ENCODE data around the gene TRIM54.

TRIM54 gene

GRCh38 chr2:27281855-27282559 lies at the start of gene TRIM54:
TSS of gene TRIM54 (plus strand) at chr2:27282429. CDS start at chr2:27282732, 303 bp downstream.
- Histone ChIP-seq H3K4me3 (ENCODE audit: low read depth in 1 of 2, low read length in 2 of 2) (no peak within 1 kb of the TSS), H3K27me3 (ENCODE audit: control insufficient read depth in 1 of 2, insufficient read depth in 2 of 2, low read length in 2 of 2) (peaks cover 0 to 10% of the 10 kb centered on the region in 2 donors), H3K27ac (ENCODE audit: low read depth, low read length) (no peak within 1 kb of the TSS), H3K4me1 (ENCODE audit: insufficient read depth, low read length) (peaks cover 4% of the 10 kb centered on the region), H3K9me3 (ENCODE audit: low read length) (no peaks in the 10 kb centered on the region), H3K36me3 (ENCODE audit: insufficient read depth, low read length) (no peaks in the 10 kb centered on the region), H3K9ac (ENCODE audit: low read length) (no peak within 1 kb of the TSS)

GRCh38 chr2:27233341-27233740 lies 48.9 kb upstream of the TRIM54 start:
- Histone ChIP-seq H3K9ac (ENCODE audit: low read length) (no peak overlapping the region), H3K4me1 (ENCODE audit: insufficient read depth, low read length) (no peaks in the 10 kb centered on the region), H3K36me3 (ENCODE audit: insufficient read depth, low read length) (peaks cover 66% of the 10 kb centered on the region), H3K4me3 (ENCODE audit: low read depth in 1 of 2, low read length in 2 of 2) (no peak overlapping the region), H3K27ac (ENCODE audit: low read depth, low read length) (no peak overlapping the region), H3K27me3 (ENCODE audit: control insufficient read depth in 1 of 2, insufficient read depth in 2 of 2, low read length in 2 of 2) (no peaks in the 10 kb centered on the region), H3K9me3 (ENCODE audit: low read length) (no peaks in the 10 kb centered on the region)

- peaks cover 81% of the 10 kb centered on the region for H3K36me3 ChIP-seq (ENCODE audit: insufficient read depth, low read length)
- no peak overlapping the region for H3K27ac ChIP-seq (ENCODE audit: low read depth, low read length)
- no peaks in the 10 kb centered on the region for H3K27me3 ChIP-seq (ENCODE audit: control insufficient read depth in 1 of 2, insufficient read depth in 2 of 2, low read length in 2 of 2)
- no peak overlapping the region for H3K9ac ChIP-seq (ENCODE audit: low read length)
- no peaks in the 10 kb centered on the region for H3K4me1 ChIP-seq (ENCODE audit: insufficient read depth, low read length)
- no peak overlapping the region for H3K4me3 ChIP-seq (ENCODE audit: low read depth in 1 of 2, low read length in 2 of 2)
- no peaks in the 10 kb centered on the region for H3K9me3 ChIP-seq (ENCODE audit: low read length)
Observed at GRCh38 chr2:27236136-27236535, 46.1 kb upstream of the TRIM54 start.

- peaks cover 80% of the 10 kb centered on the region for H3K36me3 ChIP-seq (ENCODE audit: insufficient read depth, low read length)
- H3K27me3 ChIP-seq (ENCODE audit: control insufficient read depth in 1 of 2, insufficient read depth in 2 of 2, low read length in 2 of 2) = no peaks in the 10 kb centered on the region
- no peak overlapping the region for H3K4me3 ChIP-seq (ENCODE audit: low read depth in 1 of 2, low read length in 2 of 2)
- no peak overlapping the region for H3K9ac ChIP-seq (ENCODE audit: low read length)
- no peaks in the 10 kb centered on the region for H3K9me3 ChIP-seq (ENCODE audit: low read length)
- H3K4me1 ChIP-seq (ENCODE audit: insufficient read depth, low read length) = no peaks in the 10 kb centered on the region
- no peak overlapping the region for H3K27ac ChIP-seq (ENCODE audit: low read depth, low read length)
Observed at GRCh38 chr2:27236626-27237025, 45.6 kb upstream of the TRIM54 start.

GRCh38 chr2:27237341-27237945 lies 44.8 kb upstream of the TRIM54 start:
- Histone ChIP-seq H3K27me3 (ENCODE audit: control insufficient read depth in 1 of 2, insufficient read depth in 2 of 2, low read length in 2 of 2) (no peaks in the 10 kb centered on the region), H3K36me3 (ENCODE audit: insufficient read depth, low read length) (peaks cover 78% of the 10 kb centered on the region), H3K9ac (ENCODE audit: low read length) (no peak overlapping the region), H3K4me3 (ENCODE audit: low read depth in 1 of 2, low read length in 2 of 2) (no peak overlapping the region), H3K27ac (ENCODE audit: low read depth, low read length) (no peak overlapping the region), H3K4me1 (ENCODE audit: insufficient read depth, low read length) (no peaks in the 10 kb centered on the region), H3K9me3 (ENCODE audit: low read length) (no peaks in the 10 kb centered on the region)

- peaks cover 77% of the 10 kb centered on the region for H3K36me3 ChIP-seq (ENCODE audit: insufficient read depth, low read length)
- H3K9ac ChIP-seq (ENCODE audit: low read length) = no peak overlapping the region
- H3K27me3 ChIP-seq (ENCODE audit: control insufficient read depth in 1 of 2, insufficient read depth in 2 of 2, low read length in 2 of 2) = no peaks in the 10 kb centered on the region
- no peaks in the 10 kb centered on the region for H3K9me3 ChIP-seq (ENCODE audit: low read length)
- no peaks in the 10 kb centered on the region for H3K4me1 ChIP-seq (ENCODE audit: insufficient read depth, low read length)
- no peak overlapping the region for H3K27ac ChIP-seq (ENCODE audit: low read depth, low read length)
- no peak overlapping the region for H3K4me3 ChIP-seq (ENCODE audit: low read depth in 1 of 2, low read length in 2 of 2)
Observed at GRCh38 chr2:27238976-27239375, 43.3 kb upstream of the TRIM54 start.

- H3K4me1 ChIP-seq (ENCODE audit: insufficient read depth, low read length) = no peaks in the 10 kb centered on the region
- H3K27ac ChIP-seq (ENCODE audit: low read depth, low read length) = no peak overlapping the region
- H3K9ac ChIP-seq (ENCODE audit: low read length) = no peak overlapping the region
- H3K36me3 ChIP-seq (ENCODE audit: insufficient read depth, low read length) = peaks cover 70% of the 10 kb centered on the region
- no peak overlapping the region for H3K4me3 ChIP-seq (ENCODE audit: low read depth in 1 of 2, low read length in 2 of 2)
- no peaks in the 10 kb centered on the region for H3K9me3 ChIP-seq (ENCODE audit: low read length)
- H3K27me3 ChIP-seq (ENCODE audit: control insufficient read depth in 1 of 2, insufficient read depth in 2 of 2, low read length in 2 of 2) = no peaks in the 10 kb centered on the region
Observed at GRCh38 chr2:27240406-27240805, 41.8 kb upstream of the TRIM54 start.

GRCh38 chr2:27241761-27242613 lies 40.2 kb upstream of the TRIM54 start:
- H3K27ac ChIP-seq (ENCODE audit: low read depth, low read length) = no peak overlapping the region
- H3K9me3 ChIP-seq (ENCODE audit: low read length) = no peaks in the 10 kb centered on the region
- H3K9ac ChIP-seq (ENCODE audit: low read length) = no peak overlapping the region
- H3K4me1 ChIP-seq (ENCODE audit: insufficient read depth, low read length) = no peaks in the 10 kb centered on the region
- H3K27me3 ChIP-seq (ENCODE audit: control insufficient read depth in 1 of 2, insufficient read depth in 2 of 2, low read length in 2 of 2) = no peaks in the 10 kb centered on the region
- H3K4me3 ChIP-seq (ENCODE audit: low read depth in 1 of 2, low read length in 2 of 2) = no peak overlapping the region
- peaks cover 56% of the 10 kb centered on the region for H3K36me3 ChIP-seq (ENCODE audit: insufficient read depth, low read length)

GRCh38 chr2:27242614-27242951 lies 39.6 kb upstream of the TRIM54 start:
- Histone ChIP-seq H3K27me3 (ENCODE audit: control insufficient read depth in 1 of 2, insufficient read depth in 2 of 2, low read length in 2 of 2) (no peaks in the 10 kb centered on the region), H3K9me3 (ENCODE audit: low read length) (no peaks in the 10 kb centered on the region), H3K27ac (ENCODE audit: low read depth, low read length) (no peak overlapping the region), H3K9ac (ENCODE audit: low read length) (no peak overlapping the region), H3K4me1 (ENCODE audit: insufficient read depth, low read length) (no peaks in the 10 kb centered on the region), H3K4me3 (ENCODE audit: low read depth in 1 of 2, low read length in 2 of 2) (no peak overlapping the region), H3K36me3 (ENCODE audit: insufficient read depth, low read length) (peaks cover 52% of the 10 kb centered on the region)

GRCh38 chr2:27243391-27244130 lies 38.7 kb upstream of the TRIM54 start:
- no peak overlapping the region for H3K27ac ChIP-seq (ENCODE audit: low read depth, low read length)
- no peaks in the 10 kb centered on the region for H3K27me3 ChIP-seq (ENCODE audit: control insufficient read depth in 1 of 2, insufficient read depth in 2 of 2, low read length in 2 of 2)
- peaks cover 42% of the 10 kb centered on the region for H3K36me3 ChIP-seq (ENCODE audit: insufficient read depth, low read length)
- no peak overlapping the region for H3K4me3 ChIP-seq (ENCODE audit: low read depth in 1 of 2, low read length in 2 of 2)
- no peaks in the 10 kb centered on the region for H3K4me1 ChIP-seq (ENCODE audit: insufficient read depth, low read length)
- H3K9me3 ChIP-seq (ENCODE audit: low read length) = no peaks in the 10 kb centered on the region
- no peak overlapping the region for H3K9ac ChIP-seq (ENCODE audit: low read length)

GRCh38 chr2:27245116-27245515 lies 37.1 kb upstream of the TRIM54 start:
- no peaks in the 10 kb centered on the region for H3K9me3 ChIP-seq (ENCODE audit: low read length)
- no peaks in the 10 kb centered on the region for H3K27me3 ChIP-seq (ENCODE audit: control insufficient read depth in 1 of 2, insufficient read depth in 2 of 2, low read length in 2 of 2)
- H3K27ac ChIP-seq (ENCODE audit: low read depth, low read length) = no peak overlapping the region
- H3K4me1 ChIP-seq (ENCODE audit: insufficient read depth, low read length) = no peaks in the 10 kb centered on the region
- H3K9ac ChIP-seq (ENCODE audit: low read length) = no peak overlapping the region
- peaks cover 39% of the 10 kb centered on the region for H3K36me3 ChIP-seq (ENCODE audit: insufficient read depth, low read length)
- no peak overlapping the region for H3K4me3 ChIP-seq (ENCODE audit: low read depth in 1 of 2, low read length in 2 of 2)

All from muscle layer of colon (tissue), 2 donors.